GM12878 (cell line): ENCODE results near the gene ZPBP2. TPM values are rescaled to one million over a fixed set of nuclear protein-coding genes. Genes with fewer than 3 reads are reported as not detected.

Source experiments
- ATAC-seq: fragments of 200-7000 bp; cut with Tn5 transposase; 3 replicates; pipeline ENCODE4 v1.9.1; 2020; ENCODE audit warnings: mild to moderate bottlenecking, moderate library complexity
- BruUV-seq: library from RNA; stranded (reverse); fragments of 400-500 nt; replicated peaks from 2 replicates; lab custom pipeline; 2021; lab: Mats Ljungman, UMichigan
- CTCF ChIA-PET: fragments of 300-600 bp; sonication (Branson Sonifier 250); formaldehyde crosslinking; extraction: SDS; loops from one replicate; lab custom pipeline; 2021; ENCODE audit warnings: inconsistent platforms; lab: Yijun Ruan, JAX
- POLR2A ChIA-PET: fragments of 350-600 bp; formaldehyde crosslinking; extraction: SDS; loops from one replicate; lab custom pipeline; 2021; ENCODE audit warnings: inconsistent platforms; lab: Charles Lee
- RAD21 ChIA-PET: fragments of 300-600 bp; sonication (Branson Sonifier 250); formaldehyde crosslinking; loops from one replicate; lab custom pipeline; 2023; ENCODE audit warnings: antibody characterized with exemption; ENCODE audit not compliant: unreplicated experiment; lab: Charles Lee
- SMC1A ChIA-PET: fragments of 300-600 bp; sonication (Branson Sonifier 250); formaldehyde crosslinking; loops from one replicate; lab custom pipeline; 2023; ENCODE audit not compliant: unreplicated experiment, uncharacterized antibody; lab: Charles Lee
- DNase-seq: peaks from one replicate; pipeline ENCODE4 v3.0.0-alpha.2; 2011; ENCODE audit warnings: low read depth, low spot score
- FAIRE-seq: peaks from 3 replicates; lab custom pipeline; 2011; peaks lifted over from hg19 to GRCh38; lab: Jason Lieb, UNC
- H2AFZ ChIP-seq: 2 replicates; pipeline ENCODE4 v1.6.0; 2011; ENCODE audit warnings: low read depth, low read length, control low read depth; ENCODE audit not compliant: control insufficient read depth
- H3K27ac ChIP-seq: 2 replicates; pipeline ENCODE4 v1.5.1; 2011; ENCODE audit warnings: control low read depth; ENCODE audit not compliant: control insufficient read depth, insufficient read depth
- H3K27me3 ChIP-seq, 2 experiments: replicated peaks in 1 of 2; 2 replicates each; pipeline versions ENCODE4 v1.6.0 to v1.6.1; 2011; ENCODE audit warnings: low read length in 1 of 2; ENCODE audit not compliant: control insufficient read depth in 2 of 2, insufficient read depth in 2 of 2
- H3K36me3 ChIP-seq, 2 experiments: 2 replicates each; pipeline ENCODE4 v1.5.1; 2011; ENCODE audit warnings: low read length in 1 of 2; ENCODE audit not compliant: control insufficient read depth in 2 of 2, insufficient read depth in 2 of 2
- H3K4me1 ChIP-seq: 2 replicates; pipeline ENCODE4 v1.6.1; 2011; ENCODE audit warnings: mild to moderate bottlenecking, low read length, moderate library complexity, mixed read lengths; ENCODE audit not compliant: control insufficient read depth, insufficient read depth
- H3K4me2 ChIP-seq: 2 replicates; pipeline ENCODE4 v1.6.0; 2011; ENCODE audit warnings: control low read depth; ENCODE audit not compliant: control insufficient read depth, insufficient read depth
- H3K4me3 ChIP-seq: fragments of 200-600 bp; sonication (generic); 2 replicates; pipeline ENCODE4 v1.5.1; 2016
- H3K79me2 ChIP-seq: 2 replicates; pipeline ENCODE4 v1.6.0; 2011; ENCODE audit warnings: low read length; ENCODE audit not compliant: control insufficient read depth, insufficient read depth
- H3K9ac ChIP-seq: 2 replicates; pipeline ENCODE4 v1.8.0; 2011; ENCODE audit warnings: low read length, control low read depth, mixed read lengths; ENCODE audit not compliant: control insufficient read depth, insufficient read depth
- H3K9me3 ChIP-seq: replicated peaks from 3 replicates; pipeline ENCODE4 v1.5.1; 2011; ENCODE audit warnings: mild to moderate bottlenecking, low read length; ENCODE audit not compliant: control insufficient read depth, insufficient read depth
- H4K20me1 ChIP-seq: 2 replicates; pipeline ENCODE4 v1.6.0; 2011; ENCODE audit not compliant: control insufficient read depth, insufficient read depth
- BCL11A ChIP-seq: IDR thresholded peaks from 2 replicates; pipeline ENCODE4 v1.6.1; 2011; ENCODE audit warnings: low read depth, low read length
- E2F4 ChIP-seq: IDR thresholded peaks from 2 replicates; pipeline ENCODE4 v1.6.1; 2012; ENCODE audit warnings: low read depth, low read length, improper control_type of control experiment
- EP300 ChIP-seq, 2 experiments: fragments of 150-350 bp in 1 of 2; IDR thresholded peaks; 2 replicates each; pipeline ENCODE4 v1.6.1; 2011 to 2012; ENCODE audit warnings: low read depth in 2 of 2, low read length in 2 of 2, borderline replicate concordance in 1 of 2, improper control_type of control experiment in 1 of 2, inconsistent platforms in 1 of 2; ENCODE audit not compliant: control insufficient read depth in 1 of 2
- ETV6 ChIP-seq, 2 experiments: fragments of 450-650 bp in 1 of 2; IDR thresholded peaks in 1 of 2; conservative IDR thresholded peaks in 1 of 2; 2 replicates each; pipeline ENCODE4 v1.6.1; 2014; ENCODE audit warnings: antibody characterized with exemption in 1 of 2, borderline replicate concordance in 1 of 2, low read depth in 1 of 2, mild to moderate bottlenecking in 1 of 2, moderate library complexity in 1 of 2
- EZH2 ChIP-seq: IDR thresholded peaks from 2 replicates; pipeline ENCODE4 v1.6.1; 2012; ENCODE audit warnings: low read depth, mild to moderate bottlenecking, control low read depth, inconsistent platforms, low read length, borderline replicate concordance; ENCODE audit not compliant: control insufficient read depth
- FOS ChIP-seq: IDR thresholded peaks from 3 replicates; pipeline ENCODE4 v1.6.1; 2011; ENCODE audit warnings: borderline replicate concordance; ENCODE audit not compliant: insufficient read length; ENCODE audit errors: extremely low read depth
- JUND ChIP-seq: IDR thresholded peaks from 2 replicates; pipeline ENCODE4 v1.6.1; 2012; ENCODE audit warnings: low read depth, mild to moderate bottlenecking, low read length, improper control_type of control experiment, moderate library complexity
- MTA3 ChIP-seq: IDR thresholded peaks from 2 replicates; pipeline ENCODE4 v1.6.1; 2012; ENCODE audit warnings: low read length, inconsistent platforms, borderline replicate concordance
- NBN ChIP-seq: fragments of 450-650 bp; IDR thresholded peaks from 2 replicates; pipeline ENCODE4 v1.6.1; 2016
- NFYB ChIP-seq: IDR thresholded peaks from 2 replicates; pipeline ENCODE4 v1.6.1; 2011; ENCODE audit warnings: low read depth, mild to moderate bottlenecking, low read length, improper control_type of control experiment, moderate library complexity; ENCODE audit not compliant: insufficient read depth
- POLR2AphosphoS2 ChIP-seq: IDR thresholded peaks from 2 replicates; pipeline ENCODE4 v1.6.1; 2011; ENCODE audit warnings: low read depth, mild to moderate bottlenecking, low read length, improper control_type of control experiment, moderate library complexity
- RELA ChIP-seq: fragments of 450-650 bp; IDR thresholded peaks from 2 replicates; pipeline ENCODE4 v1.8.0; 2014; ENCODE audit warnings: borderline replicate concordance; ENCODE audit not compliant: partially characterized antibody
- RELB ChIP-seq: fragments of 450-650 bp; IDR thresholded peaks from 2 replicates; pipeline ENCODE4 v1.6.1; 2017; ENCODE audit warnings: low read depth, mild to moderate bottlenecking, moderate library complexity
- SKIL ChIP-seq: fragments of 450-650 bp; IDR thresholded peaks from 2 replicates; pipeline ENCODE4 v1.6.1; 2017; ENCODE audit warnings: mild to moderate bottlenecking, low read depth, inconsistent platforms; ENCODE audit not compliant: poor library complexity, severe bottlenecking
- WGBS: methylation state at CpG from one replicate; pipeline ENCODE4 v1.1.6; 2016; ENCODE audit warnings: low lambda C conversion rate; ENCODE audit not compliant: insufficient replicate concordance, insufficient coverage; ENCODE audit errors: missing lambda C conversion rate; 5-methylcytosine and 5-hydroxymethylcytosine counted together
- in situ Hi-C: fragments of 300-500 bp; cut with MboI; formaldehyde crosslinking; loops from 9 replicates; pipeline ENCODE4 v1.14.3; 2018; ENCODE audit warnings: mixed read lengths
- intact Hi-C: fragments of 100-400 bp; cut with micrococcal nuclease; formaldehyde crosslinking; loops from one replicate; pipeline ENCODE4 v1.14.2; 2022; ENCODE audit not compliant: unreplicated experiment
- polyA plus RNA-seq, 11 experiments: library from polyadenylated mRNA; depleted of rRNA in 4 of 11; unstranded in 6 of 11; stranded (reverse) in 5 of 11; fragments of >200 nt; fragmentation: Nextera tagmentation in 4 of 11; fragmentation: Illumina TruSeq in 1 of 11; extraction: Ambion mirVana in 4 of 11; extraction: Trizol in 1 of 11; gene quantifications; 1 replicate in 1 of 11; 2 replicates in 10 of 11; pipeline versions ENCODE4 v1.2.1 to v1.2.3, GENCODE V29; 2011 to 2016; ENCODE audit warnings: inconsistent platforms in 2 of 11, missing spikeins in 2 of 11, low read depth in 1 of 11
- total RNA-seq, 4 experiments: library from RNA; depleted of rRNA in 3 of 4; stranded (reverse); fragments of >200 nt in 3 of 4; fragmentation: Illumina TruSeq in 1 of 4; extraction: Trizol in 1 of 4; gene quantifications; 2 replicates each; pipeline versions ENCODE4 v1.2.1 to v1.2.3, GENCODE V29; 2013 to 2021

ZPBP2 gene
- total and polyA plus RNA-seq, 10 of the 15 experiments (the other 5 are each of a cell fraction or from before 2014, with no cell fraction given), result 0.33 to 1.0 (median 0.58) TPM

- TF ChIP-seq RELB (no peak), JUND (no peak)
- TF ChIP-seq, all 136 proteins: peak for 0
Measured at GRCh38 chr17:39908789-39909352, 40.9 kb downstream of the ZPBP2 start (continued).

GRCh38 chr17:39913989-39914388, 46.0 kb downstream of the ZPBP2 start:
- H3K27me3 ChIP-seq, result no peaks in the 10 kb centered on the region
- no peaks in the 10 kb centered on the region; a peak in 2 of 4 replicates for H3K36me3 ChIP-seq
- ChIA-PET RAD21 (no interaction called here), CTCF (no interaction called here), POLR2A (interaction anchor here (0.6 to 0.7 kb wide), 2 partner anchors 17 to 110 kb away, joined by 3 to 4 read pairs; no protein-coding TSS in a partner anchor), SMC1A (interaction anchor here (3.3 kb wide), 1 partner anchor 41 kb away, joined by 19 read pairs; no protein-coding TSS in a partner anchor)
- H3K9me3 ChIP-seq, result no peaks in the 10 kb centered on the region
- H3K4me2 ChIP-seq, result no peak overlapping the region
- H3K4me3 ChIP-seq, result no peak overlapping the region
- DNase-seq (no peak), FAIRE-seq (peak; percentile 13), ATAC-seq (no peak)
- H3K27ac ChIP-seq, result no peak overlapping the region
- no TSS peak for BruUV-seq
- H3K4me1 ChIP-seq, result peaks cover 13% of the 10 kb centered on the region; the same call in 1 of the 2 replicates
- in situ Hi-C loops, result no loop called here
- 99% methylated on average over 3 of the region's 3 CpGs for WGBS
- no peak overlapping the region for H2AFZ ChIP-seq
- H4K20me1 ChIP-seq, result no peaks in the 10 kb centered on the region
- no peak overlapping the region for H3K9ac ChIP-seq
- intact Hi-C loops, result no loop called here
- H3K79me2 ChIP-seq, result no peaks in the 10 kb centered on the region
- TF ChIP-seq ETV6 (conservative IDR thresholded peaks at IDR 0.05 in 1 of 2, IDR thresholded peaks at IDR 0.05 in 1 of 2; ENCODE audit: borderline replicate concordance in 1 of 2, low read depth in 1 of 2) (no peak), NBN (no peak), EZH2 (no peak), MTA3 (no peak), POLR2AphosphoS2 (no peak), RELA (no peak), EP300 (IDR thresholded peaks at IDR 0.05; ENCODE audit: borderline replicate concordance in 1 of 2, control insufficient read depth in 1 of 2, low read depth in 2 of 2, low read length in 2 of 2) (no peak), SKIL (no peak), E2F4 (no peak), FOS (no peak), BCL11A (no peak), NFYB (no peak)
